Upper lobe of left lung (tissue), 6 donors: ENCODE data around the gene PDZD2. TPM values are rescaled to one million over a fixed set of nuclear protein-coding genes. Genes with fewer than 3 reads are reported as not detected.
"Not testable (repeated sequence)": the region's sequence is repeated elsewhere in the genome, so short reads cannot be mapped to it uniquely, and the experiment has no call there.

Source experiments
- ATAC-seq, 2 donors: fragments of 200-7000 bp; cut with Tn5 transposase; one replicate each; pipeline ENCODE4 v1.9.1; 2022; ENCODE audit warnings: mild to moderate bottlenecking in 2 of 2, moderate library complexity in 2 of 2; ENCODE audit not compliant: low FRiP score in 2 of 2
- DNase-seq, 2 donors: peaks; one replicate each; pipeline ENCODE4 v3.0.0-alpha.2; 2019 to 2020
- H3K27ac ChIP-seq, 4 donors: fragments of 200-600 bp; sonication (generic); one replicate each; pipeline ENCODE4 v1.5.1; 2016 to 2019
- H3K27me3 ChIP-seq, 4 donors: fragments of 200-600 bp; sonication (generic); one replicate each; pipeline ENCODE4 v1.5.1; 2017 to 2019
- H3K36me3 ChIP-seq, 4 donors: fragments of 200-600 bp; sonication (generic); one replicate each; pipeline ENCODE4 v1.5.1; 2016 to 2019
- H3K4me1 ChIP-seq, 4 donors: fragments of 200-600 bp; sonication (generic); one replicate each; pipeline ENCODE4 v1.5.1; 2018 to 2019
- H3K4me3 ChIP-seq, 4 donors: fragments of 200-600 bp; sonication (generic); one replicate each; pipeline ENCODE4 v1.5.1; 2017 to 2019; ENCODE audit warnings: mild to moderate bottlenecking in 2 of 4, moderate library complexity in 1 of 4
- H3K9me3 ChIP-seq, 4 donors: fragments of 200-600 bp; sonication (generic); one replicate each; pipeline ENCODE4 v1.5.1; 2018 to 2019
- EP300 ChIP-seq, 4 donors: sonication (generic); formaldehyde crosslinking; IDR thresholded peaks; one replicate each; pipeline ENCODE4 v1.5.1; 2017; ENCODE audit warnings: antibody characterized with exemption in 4 of 4, control low read depth in 2 of 4
- POLR2A ChIP-seq, 4 donors: fragments of 450-650 bp; IDR thresholded peaks; one replicate each; pipeline ENCODE4 v1.5.1; 2016 to 2017; ENCODE audit warnings: antibody characterized with exemption in 4 of 4, mild to moderate bottlenecking in 2 of 4
- POLR2AphosphoS5 ChIP-seq, 2 donors: sonication (generic); formaldehyde crosslinking; IDR thresholded peaks; one replicate each; pipeline ENCODE4 v1.5.1; 2017; ENCODE audit warnings: antibody characterized with exemption in 2 of 2
- WGBS, 2 donors: methylation state at CpG; one replicate each; pipeline ENCODE4 v1.1.5; 2017 to 2018; 5-methylcytosine and 5-hydroxymethylcytosine counted together
- total RNA-seq, 6 donors: library from RNA; depleted of rRNA in 4 of 6; stranded (reverse); fragments of >200 nt in 4 of 6; gene quantifications; one replicate each; pipeline versions ENCODE4 v1.1.0 to v1.2.1, GENCODE V29; 2016 to 2021
- TF ChIP-seq, protein P1 (sequence below), 6 experiments: fragments of 450-650 bp in 4 of 6; fragments of 200-600 bp in 2 of 6; sonication (generic) in 2 of 6; IDR thresholded peaks; one replicate each; pipeline ENCODE4 v1.5.1; 2016 to 2019; ENCODE audit warnings: antibody characterized with exemption in 6 of 6
- donor health status: DM: no; HTN: no; CAD: no; lungs with moderate emphysema.
- donor health status: DM: no; HTN: yes; CAD: no; lungs with severe emphysema.

Gene PDZD2
- total RNA-seq, 6 donors from 2014 or later = 53.4 to 73.6 (median 68.4) TPM

DNA sequence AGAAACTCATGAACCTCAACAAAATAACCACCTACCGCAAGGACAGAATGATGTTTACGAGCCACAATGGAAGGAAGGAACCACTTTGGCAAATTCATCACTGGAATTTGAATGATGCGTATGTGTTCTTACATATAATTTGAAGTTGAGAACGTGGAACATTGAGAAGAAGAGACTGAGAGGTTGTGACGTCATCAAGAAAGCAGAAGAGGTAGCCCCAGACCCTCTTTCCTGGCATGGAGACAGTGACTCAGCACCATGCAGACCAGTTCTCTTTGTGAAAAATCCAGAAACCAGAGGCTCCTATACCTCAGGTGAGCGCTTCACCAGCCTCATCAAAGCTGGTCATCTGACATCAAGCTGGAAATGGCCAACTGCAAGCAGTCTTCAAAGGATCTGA is 124.5 kb downstream of the PDZD2 start:
- ATAC-seq = no peak

GRCh38 chr5:31764687-31765086 is 125.8 kb downstream of the PDZD2 start:
- not testable (repeated sequence) for H3K27ac ChIP-seq, DNase-seq, H3K27me3 ChIP-seq, ATAC-seq, H3K4me1 ChIP-seq, H3K9me3 ChIP-seq, H3K4me3 ChIP-seq, H3K36me3 ChIP-seq
- 84 to 87% methylated on average over 14 of the region's 14 CpGs for WGBS, 2 donors

More for the DNA sequence above, 124.5 kb downstream of the PDZD2 start:
- Histone ChIP-seq H3K27me3 (no peaks in the 10 kb centered on the region), H3K4me3 (no peak overlapping the region), H3K27ac (no peak overlapping the region), H3K9me3 (no peaks in the 10 kb centered on the region), H3K4me1 (peaks cover 0 to 6% (median 0%) of the 10 kb centered on the region in 4 donors), H3K36me3 (no peaks in the 10 kb centered on the region)
- TF ChIP-seq EP300 (IDR thresholded peaks at IDR 0.05) (no peak), POLR2A (IDR thresholded peaks at IDR 0.05) (no peak), POLR2AphosphoS5 (IDR thresholded peaks at IDR 0.05) (no peak)
- TF ChIP-seq, protein P1, sequence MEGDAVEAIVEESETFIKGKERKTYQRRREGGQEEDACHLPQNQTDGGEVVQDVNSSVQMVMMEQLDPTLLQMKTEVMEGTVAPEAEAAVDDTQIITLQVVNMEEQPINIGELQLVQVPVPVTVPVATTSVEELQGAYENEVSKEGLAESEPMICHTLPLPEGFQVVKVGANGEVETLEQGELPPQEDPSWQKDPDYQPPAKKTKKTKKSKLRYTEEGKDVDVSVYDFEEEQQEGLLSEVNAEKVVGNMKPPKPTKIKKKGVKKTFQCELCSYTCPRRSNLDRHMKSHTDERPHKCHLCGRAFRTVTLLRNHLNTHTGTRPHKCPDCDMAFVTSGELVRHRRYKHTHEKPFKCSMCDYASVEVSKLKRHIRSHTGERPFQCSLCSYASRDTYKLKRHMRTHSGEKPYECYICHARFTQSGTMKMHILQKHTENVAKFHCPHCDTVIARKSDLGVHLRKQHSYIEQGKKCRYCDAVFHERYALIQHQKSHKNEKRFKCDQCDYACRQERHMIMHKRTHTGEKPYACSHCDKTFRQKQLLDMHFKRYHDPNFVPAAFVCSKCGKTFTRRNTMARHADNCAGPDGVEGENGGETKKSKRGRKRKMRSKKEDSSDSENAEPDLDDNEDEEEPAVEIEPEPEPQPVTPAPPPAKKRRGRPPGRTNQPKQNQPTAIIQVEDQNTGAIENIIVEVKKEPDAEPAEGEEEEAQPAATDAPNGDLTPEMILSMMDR (IDR thresholded peaks at IDR 0.05) = no peak
- WGBS, 2 donors = 81 to 83% methylated on average over 6 of the region's 6 CpGs
- no peak for DNase-seq

DNA sequence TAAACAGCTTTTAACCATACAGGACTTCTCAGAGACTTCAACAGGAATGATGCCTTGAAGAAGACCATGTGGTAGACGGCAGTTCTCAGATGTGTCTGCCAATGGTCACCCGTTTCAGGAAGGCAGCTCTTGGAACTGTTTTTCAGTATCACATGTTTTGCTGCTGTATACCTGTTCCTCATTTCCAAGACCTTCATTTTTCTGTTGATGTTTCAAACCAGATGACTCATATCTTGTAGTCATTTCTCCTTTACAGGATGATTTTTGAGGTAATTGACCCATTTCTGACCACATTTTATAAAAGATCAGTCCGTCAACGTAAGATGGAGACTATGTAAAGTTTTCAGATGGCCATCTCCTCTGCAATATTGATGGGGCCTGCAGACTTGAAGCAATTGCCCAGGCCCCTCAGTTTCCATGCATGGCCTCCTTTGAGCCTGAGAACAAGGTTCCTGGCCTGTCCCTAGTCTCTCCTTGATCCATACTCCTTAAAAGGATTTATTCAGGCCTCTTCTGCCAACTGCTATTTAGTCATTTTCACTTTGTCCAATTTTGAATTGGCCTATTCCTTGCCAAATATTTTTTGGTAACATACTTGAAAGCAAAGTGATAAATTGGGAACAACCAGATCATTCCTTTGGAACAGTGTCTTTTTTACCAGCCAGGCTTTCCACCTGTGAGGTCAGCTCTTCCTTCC is 128.6 kb downstream of the PDZD2 start:
- WGBS, 2 donors = 80 to 86% methylated on average over 4 of the region's 4 CpGs
- Histone ChIP-seq H3K36me3 (no peaks in the 10 kb centered on the region), H3K4me1 (peaks cover 0 to 5% (median 0%) of the 10 kb centered on the region in 4 donors), H3K9me3 (no peaks in the 10 kb centered on the region), H3K4me3 (no peak overlapping the region), H3K27ac (no peak overlapping the region), H3K27me3 (no peaks in the 10 kb centered on the region)
- TF ChIP-seq, protein P1 (IDR thresholded peaks at IDR 0.05) = no peak
- TF ChIP-seq POLR2AphosphoS5 (IDR thresholded peaks at IDR 0.05) = no peak
- no peak for TF ChIP-seq POLR2A (IDR thresholded peaks at IDR 0.05)
- ATAC-seq = no peak
- no peak for DNase-seq

- 92 to 93% methylated on average over 2 to 6 of the region's 6 CpGs for WGBS, 2 donors
- no peak overlapping the region for H3K27ac ChIP-seq
- H3K9me3 ChIP-seq = no peaks in the 10 kb centered on the region
- no peaks in the 10 kb centered on the region for H3K36me3 ChIP-seq
- ATAC-seq (peak in 1 of 2 donors; percentile 36), DNase-seq (no peak)
- TF ChIP-seq EP300 (IDR thresholded peaks at IDR 0.05) = no peak
- no peak overlapping the region for H3K4me3 ChIP-seq
- peaks cover 0 to 5% (median 0%) of the 10 kb centered on the region in 4 donors for H3K4me1 ChIP-seq
- H3K27me3 ChIP-seq = no peaks in the 10 kb centered on the region
These were observed 129.1 kb downstream of the PDZD2 start for GRCh38 chr5:31768046-31768445.

GRCh38 chr5:31768784-31769183 is 129.9 kb downstream of the PDZD2 start:
- Histone ChIP-seq H3K27ac (no peak overlapping the region), H3K4me3 (no peak overlapping the region), H3K36me3 (no peaks in the 10 kb centered on the region), H3K4me1 (peaks cover 0 to 5% (median 0%) of the 10 kb centered on the region in 4 donors), H3K9me3 (no peaks in the 10 kb centered on the region), H3K27me3 (no peaks in the 10 kb centered on the region)
- 91% methylated on average over 9 of the region's 9 CpGs for WGBS, 2 donors
- TF ChIP-seq EP300 (IDR thresholded peaks at IDR 0.05) (no peak), POLR2A (IDR thresholded peaks at IDR 0.05) (no peak)
- DNase-seq (no peak), ATAC-seq (no peak)

DNA sequence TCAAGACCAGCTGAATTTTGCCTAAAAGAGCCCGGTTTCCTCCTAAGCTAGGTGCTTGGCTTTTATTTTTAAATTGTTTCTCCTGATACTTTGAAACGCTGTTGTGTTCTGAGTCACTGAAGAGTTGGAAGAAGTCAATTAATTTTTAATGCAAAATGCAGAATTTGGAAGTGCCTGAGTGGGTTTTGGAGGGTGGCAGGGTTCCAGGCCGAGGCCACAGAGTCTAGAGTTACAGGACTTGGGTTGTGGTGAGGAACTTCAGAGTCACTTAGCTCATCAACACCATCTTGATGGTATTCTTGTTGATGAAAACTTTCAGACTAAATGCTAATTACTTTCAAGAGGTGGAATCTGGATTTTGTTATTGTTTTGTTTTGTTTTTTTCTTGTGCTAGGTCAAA is 130.6 kb downstream of the PDZD2 start:
- Histone ChIP-seq H3K4me3 (no peak overlapping the region), H3K4me1 (peaks cover 0 to 5% (median 0%) of the 10 kb centered on the region in 4 donors), H3K36me3 (no peaks in the 10 kb centered on the region), H3K9me3 (no peaks in the 10 kb centered on the region), H3K27me3 (no peaks in the 10 kb centered on the region), H3K27ac (no peak overlapping the region)
- no peak for DNase-seq
- WGBS, 2 donors = 76 to 83% methylated on average over 3 of the region's 3 CpGs
- ATAC-seq = no peak
- no peak for TF ChIP-seq EP300 (IDR thresholded peaks at IDR 0.05)
- no peak for TF ChIP-seq POLR2A (IDR thresholded peaks at IDR 0.05)
- no peak for TF ChIP-seq POLR2AphosphoS5 (IDR thresholded peaks at IDR 0.05)
- TF ChIP-seq, protein P1 (IDR thresholded peaks at IDR 0.05) = no peak
